GM19328 (cell line): ENCODE measurements around the gene KATNB1.

Source experiments
- ATAC-seq: cut with Tn5 transposase; IDR thresholded peaks from one replicate; pipeline ENCODE4 v1.9.1; 2021; ENCODE audit warnings: mild to moderate bottlenecking, moderate library complexity; ENCODE audit not compliant: unreplicated experiment

The KATNB1 gene

GRCh38 chr16:57755061-57755684 is 19.6 kb downstream of the KATNB1 start:
- no peak for ATAC-seq

GRCh38 chr16:57755726-57756423 is 20.3 kb downstream of the KATNB1 start:
- no peak for ATAC-seq

- ATAC-seq = no peak
Observed at GRCh38 chr16:57756424-57757325, 21.1 kb downstream of the KATNB1 start.

- ATAC-seq = peak; percentile 76
Observed at GRCh38 chr16:57757326-57757786, 21.8 kb downstream of the KATNB1 start.

- no peak for ATAC-seq
Observed at GRCh38 chr16:57757883-57758282, 22.3 kb downstream of the KATNB1 start.

GRCh38 chr16:57758331-57759117 is 23.0 kb downstream of the KATNB1 start:
- ATAC-seq = no peak

- ATAC-seq = no peak
Observed at GRCh38 chr16:57759131-57759530, 23.6 kb downstream of the KATNB1 start.

GRCh38 chr16:57759541-57760356 is 24.2 kb downstream of the KATNB1 start:
- ATAC-seq = no peak

GRCh38 chr16:57760357-57761160 is 25.0 kb downstream of the KATNB1 start:
- ATAC-seq = no peak

GRCh38 chr16:57761301-57761700 is 25.7 kb downstream of the KATNB1 start:
- ATAC-seq = no peak

- no peak for ATAC-seq
Observed at GRCh38 chr16:57761957-57762356, 26.4 kb downstream of the KATNB1 start.

GRCh38 chr16:57762365-57763040 is 26.9 kb downstream of the KATNB1 start:
- ATAC-seq = no peak

GRCh38 chr16:57763285-57764005 is 27.9 kb downstream of the KATNB1 start:
- ATAC-seq = no peak

- ATAC-seq = no peak
Observed at GRCh38 chr16:57764006-57764340, 28.4 kb downstream of the KATNB1 start.

GRCh38 chr16:57764341-57765159 is 29.0 kb downstream of the KATNB1 start:
- ATAC-seq = no peak

- ATAC-seq = no peak
Observed at GRCh38 chr16:57765160-57765728, 29.7 kb downstream of the KATNB1 start.
